ENCODE measurements around the gene FOSL2.

Gene FOSL2

GRCh38 chr2:28413899-28414295 lies 21.2 kb downstream of the FOSL2 start:
- TF ChIP-seq CTCF (conservative IDR thresholded peaks at IDR 0.05; ENCODE audit: low read length), result no peak
- DNase-seq (ENCODE audit: low read depth), result no peak

DNA sequence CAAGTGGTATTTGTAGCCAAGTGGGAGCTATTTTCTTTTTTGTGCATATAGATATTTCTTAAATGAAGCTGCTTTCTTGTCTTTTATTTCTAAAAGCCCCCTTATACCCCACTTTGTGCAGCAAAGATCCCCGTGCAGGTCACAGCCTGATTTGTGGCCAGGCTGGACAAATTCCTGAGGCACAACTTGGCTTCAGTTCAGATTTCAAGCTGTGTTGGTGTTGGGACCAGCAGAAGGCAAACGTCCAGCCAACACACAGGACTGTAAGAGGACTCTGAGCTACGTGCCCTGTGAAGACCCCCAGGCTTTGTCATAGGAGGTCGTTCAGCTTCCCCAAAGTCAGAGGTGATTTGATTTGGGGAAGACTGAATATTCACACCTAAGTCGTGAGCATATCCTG lies 21.9 kb downstream of the FOSL2 start:
- no peak overlapping the region for H3K4me3 ChIP-seq (ENCODE audit: low read length)
- no peak for TF ChIP-seq CTCF (conservative IDR thresholded peaks at IDR 0.05; ENCODE audit: low read length)
- no peak for DNase-seq (ENCODE audit: low read depth)

More at GRCh38 chr2:28413899-28414295, 21.2 kb downstream of the FOSL2 start:
- H3K4me3 ChIP-seq (ENCODE audit: low read length), result no peak overlapping the region

DNA sequence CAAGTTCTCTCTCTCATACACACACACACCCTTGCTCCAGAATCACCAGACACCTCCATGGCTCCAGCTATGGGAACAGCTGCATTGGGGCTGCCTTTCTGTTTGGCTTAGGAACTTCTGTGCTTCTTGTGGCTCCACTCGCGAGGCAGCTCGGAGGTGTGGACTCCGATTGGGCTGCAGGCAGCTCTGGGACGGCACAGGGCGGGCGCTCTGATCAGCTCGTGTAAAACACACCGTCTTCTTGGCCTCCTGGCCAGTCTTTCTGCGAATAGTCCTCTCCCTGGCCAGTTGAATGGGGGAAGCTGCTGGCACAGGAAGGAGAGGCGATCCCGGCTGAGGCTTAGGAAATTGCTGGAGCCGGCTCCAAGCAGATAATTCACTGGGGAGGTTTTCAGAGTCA lies 22.4 kb downstream of the FOSL2 start:
- TF ChIP-seq CTCF (conservative IDR thresholded peaks at IDR 0.05; ENCODE audit: low read length), result no peak
- DNase-seq (ENCODE audit: low read depth), result no peak
- no peak overlapping the region for H3K4me3 ChIP-seq (ENCODE audit: low read length)

GRCh38 chr2:28415715-28416114 lies 23.1 kb downstream of the FOSL2 start:
- no peak overlapping the region for H3K4me3 ChIP-seq (ENCODE audit: low read length)
- TF ChIP-seq CTCF (conservative IDR thresholded peaks at IDR 0.05; ENCODE audit: low read length), result no peak
- DNase-seq (ENCODE audit: low read depth), result no peak

- TF ChIP-seq CTCF (conservative IDR thresholded peaks at IDR 0.05; ENCODE audit: low read length), result no peak
- DNase-seq (ENCODE audit: low read depth), result no peak
- no peak overlapping the region for H3K4me3 ChIP-seq (ENCODE audit: low read length)
Measured at GRCh38 chr2:28419003-28419402, 26.3 kb downstream of the FOSL2 start.

GRCh38 chr2:28419443-28420270 lies 27.0 kb downstream of the FOSL2 start:
- H3K4me3 ChIP-seq (ENCODE audit: low read length), result no peak overlapping the region
- no peak for TF ChIP-seq CTCF (conservative IDR thresholded peaks at IDR 0.05; ENCODE audit: low read length)
- DNase-seq (ENCODE audit: low read depth), result no peak

DNA sequence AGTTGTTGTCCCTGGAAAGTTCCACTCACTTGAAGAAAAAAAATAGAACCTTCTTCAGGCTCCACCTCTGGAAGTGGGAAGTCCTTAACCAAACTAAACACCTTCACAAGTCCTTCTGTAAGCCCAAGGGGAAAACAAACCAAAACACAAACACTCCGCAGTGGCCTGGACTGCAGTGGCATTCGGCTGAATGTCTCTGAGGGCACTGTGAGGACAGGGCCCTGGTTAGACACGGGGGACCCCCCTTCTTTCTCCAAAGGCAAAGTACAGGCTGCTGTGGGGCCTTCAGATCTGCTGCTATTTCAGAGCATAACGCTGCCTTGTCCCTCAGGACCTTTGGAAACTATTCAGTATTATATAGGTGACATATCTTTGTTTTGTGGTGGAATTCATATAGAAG lies 28.1 kb downstream of the FOSL2 start:
- H3K4me3 ChIP-seq (ENCODE audit: low read length), result no peak overlapping the region
- no peak for TF ChIP-seq CTCF (conservative IDR thresholded peaks at IDR 0.05; ENCODE audit: low read length)
- no peak for DNase-seq (ENCODE audit: low read depth)
